Measurements from ENCODE around the gene KATNB1.

The KATNB1 gene

DNA sequence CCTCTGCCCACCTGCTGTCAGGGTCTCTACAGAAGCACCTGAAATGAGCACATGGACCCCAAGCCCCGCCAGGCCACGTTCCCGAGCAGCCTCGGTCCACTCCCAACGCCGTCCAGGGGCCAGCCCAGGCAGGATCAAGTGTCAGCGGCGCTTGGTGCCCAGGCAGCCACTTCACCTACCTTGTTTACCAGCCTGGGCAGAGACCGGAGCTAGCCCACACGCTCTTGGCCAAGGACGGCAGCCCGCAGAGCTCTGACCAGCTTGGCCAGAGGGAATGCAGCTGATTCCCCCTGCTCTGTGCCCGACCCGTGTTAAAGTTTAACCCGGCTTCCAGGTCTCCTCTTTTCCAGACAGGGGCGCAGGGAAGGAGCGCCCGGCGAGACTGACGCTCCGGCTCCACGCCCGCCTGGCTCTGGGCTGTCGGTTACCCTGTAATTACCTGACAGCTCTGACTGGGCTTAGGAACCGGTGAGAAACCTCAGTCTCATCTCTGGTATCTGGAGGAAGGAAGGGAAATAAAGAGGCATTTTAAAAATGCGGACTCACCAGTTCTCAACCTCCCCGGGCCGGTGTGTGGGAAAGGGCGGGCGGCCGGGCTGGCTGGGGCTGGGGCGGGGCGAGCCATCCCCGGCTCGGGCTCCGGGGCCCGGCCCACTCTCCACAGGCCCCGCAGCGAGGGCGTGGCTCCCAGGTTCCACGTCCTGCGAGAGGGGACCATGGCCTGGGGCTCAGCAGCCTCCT lies 62.1 kb downstream of the KATNB1 start:
- no peak for DNase-seq

DNA sequence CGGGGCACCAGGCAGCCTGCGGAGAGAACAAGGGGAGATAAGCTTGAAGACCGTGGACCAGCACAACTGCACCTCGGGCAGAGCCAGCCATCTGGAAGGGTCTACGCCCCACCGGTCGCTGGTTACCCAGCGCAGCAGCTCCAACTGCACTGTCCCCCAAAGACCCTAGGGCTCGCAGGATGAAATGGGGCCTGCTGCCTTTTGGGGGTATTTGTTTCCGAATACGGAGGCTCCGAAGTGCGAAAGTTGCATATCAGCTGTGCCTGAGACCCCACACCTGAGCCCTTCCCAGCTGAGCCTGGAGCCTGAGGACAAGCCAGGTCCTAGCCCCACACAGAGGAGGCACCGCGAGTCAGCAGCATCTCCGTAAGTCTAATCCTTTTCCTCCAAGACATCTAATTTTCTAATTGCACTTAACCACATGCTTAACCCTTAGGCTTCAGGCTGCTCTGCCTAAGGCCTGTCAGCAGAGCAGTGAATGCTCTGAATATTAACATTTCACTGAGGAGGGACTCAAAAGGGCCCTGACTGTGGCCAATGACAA lies 62.8 kb downstream of the KATNB1 start:
- DNase-seq, result no peak

DNA sequence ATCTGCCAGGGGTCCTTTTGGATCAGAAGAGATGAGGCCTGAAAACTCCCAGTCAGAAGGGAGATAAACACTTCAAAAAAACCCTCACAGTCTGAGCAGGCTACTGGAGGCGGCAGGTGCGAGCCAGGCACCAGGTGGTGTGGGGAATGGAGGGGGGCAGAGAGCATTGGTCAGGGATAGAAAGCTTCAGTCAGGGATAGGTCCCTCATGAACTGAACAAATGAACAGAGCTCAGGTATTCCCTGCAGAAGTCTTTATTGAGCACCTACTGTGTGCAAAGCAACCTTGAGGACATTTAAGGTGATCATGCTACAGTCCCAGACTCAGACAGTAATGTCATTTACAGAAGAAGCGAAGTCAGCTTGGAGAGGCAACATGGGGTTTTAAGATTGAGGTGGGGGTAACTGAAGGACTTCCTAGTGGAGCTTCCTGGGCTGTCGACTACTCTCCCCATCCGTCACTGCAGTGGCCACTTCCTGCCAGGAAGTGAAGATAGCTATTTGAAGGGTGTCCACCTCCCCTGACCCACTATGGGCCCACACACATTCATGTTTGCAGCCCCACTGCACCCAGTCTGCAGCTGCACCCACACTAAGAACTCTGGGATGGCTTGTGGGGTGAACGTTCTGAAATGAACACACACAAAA lies 63.5 kb downstream of the KATNB1 start:
- DNase-seq, result no peak

DNA sequence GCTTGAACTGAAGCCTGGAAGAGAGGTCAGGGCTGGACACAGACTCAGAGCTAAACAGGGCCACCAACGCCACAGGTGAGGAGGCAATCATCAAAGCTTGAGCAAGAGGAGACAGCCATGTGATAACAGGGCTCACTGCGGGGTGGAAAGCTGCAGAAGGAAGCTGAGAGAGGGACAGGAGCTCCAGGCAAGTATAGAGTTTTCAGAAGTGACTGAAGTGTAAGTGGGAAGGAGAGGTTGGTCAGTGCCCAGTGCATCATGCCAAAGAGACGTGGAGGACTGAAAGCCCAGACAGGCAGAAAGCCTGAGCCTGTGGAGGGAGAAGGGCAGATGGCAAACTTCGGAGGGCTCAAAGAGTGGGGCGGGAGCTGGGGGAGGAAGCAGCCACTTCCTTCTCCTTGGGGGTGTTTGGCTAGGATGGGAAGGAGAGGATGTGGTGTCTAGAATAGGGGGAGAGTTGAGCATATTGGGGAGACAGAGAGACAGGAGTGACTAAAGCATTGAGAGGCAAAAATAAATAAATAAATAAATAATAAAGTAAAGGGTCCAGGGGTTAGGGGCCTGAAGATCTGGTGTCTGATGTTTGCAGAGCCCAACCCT lies 64.1 kb downstream of the KATNB1 start:
- DNase-seq, result peak in 2 of 3 donors; percentile 20 to 29

DNA sequence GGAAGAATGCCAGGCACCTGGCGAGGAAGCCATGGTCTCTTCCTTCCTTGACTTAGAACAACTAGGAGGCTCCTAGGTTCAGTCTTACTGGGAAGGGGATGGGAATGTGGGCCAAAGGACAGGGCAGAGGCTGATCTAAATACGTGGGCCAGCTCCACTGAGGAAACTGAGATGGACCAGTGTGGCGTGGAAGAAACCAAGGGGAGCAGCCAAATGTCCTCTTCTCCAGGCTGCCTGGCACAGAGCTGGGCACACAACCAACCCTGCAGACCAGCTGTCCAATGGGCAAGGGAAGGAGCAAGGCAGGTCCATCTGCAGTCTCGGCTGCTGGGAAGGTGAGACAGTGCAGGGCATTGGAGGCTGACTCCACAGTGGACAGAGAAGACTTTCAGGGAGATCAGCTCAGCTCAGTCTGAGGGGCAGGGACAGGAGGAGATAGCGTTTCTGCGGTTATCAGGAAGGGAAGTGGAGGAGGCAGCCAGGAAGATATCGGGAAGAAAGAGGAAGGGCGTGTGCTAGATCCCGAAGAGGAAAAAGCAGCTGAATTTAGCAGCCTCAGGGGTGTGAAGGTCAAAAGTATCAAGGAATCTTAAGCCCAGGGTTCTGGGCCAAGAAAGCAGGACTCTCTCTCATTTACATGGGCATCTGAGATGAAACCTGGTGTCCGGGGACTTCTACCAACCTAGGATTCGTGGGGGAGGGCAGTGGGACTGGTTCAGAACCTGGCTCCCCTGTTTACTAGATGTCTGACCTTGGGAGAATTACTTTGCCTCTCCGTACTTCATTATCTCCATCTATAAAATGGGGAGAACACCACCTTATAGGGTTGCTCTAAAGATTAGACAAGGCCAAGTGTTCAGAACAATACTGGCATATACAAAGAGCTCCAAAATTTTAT lies 64.9 kb downstream of the KATNB1 start:
- DNase-seq, result peak in 1 of 3 donors; percentile 23

DNA sequence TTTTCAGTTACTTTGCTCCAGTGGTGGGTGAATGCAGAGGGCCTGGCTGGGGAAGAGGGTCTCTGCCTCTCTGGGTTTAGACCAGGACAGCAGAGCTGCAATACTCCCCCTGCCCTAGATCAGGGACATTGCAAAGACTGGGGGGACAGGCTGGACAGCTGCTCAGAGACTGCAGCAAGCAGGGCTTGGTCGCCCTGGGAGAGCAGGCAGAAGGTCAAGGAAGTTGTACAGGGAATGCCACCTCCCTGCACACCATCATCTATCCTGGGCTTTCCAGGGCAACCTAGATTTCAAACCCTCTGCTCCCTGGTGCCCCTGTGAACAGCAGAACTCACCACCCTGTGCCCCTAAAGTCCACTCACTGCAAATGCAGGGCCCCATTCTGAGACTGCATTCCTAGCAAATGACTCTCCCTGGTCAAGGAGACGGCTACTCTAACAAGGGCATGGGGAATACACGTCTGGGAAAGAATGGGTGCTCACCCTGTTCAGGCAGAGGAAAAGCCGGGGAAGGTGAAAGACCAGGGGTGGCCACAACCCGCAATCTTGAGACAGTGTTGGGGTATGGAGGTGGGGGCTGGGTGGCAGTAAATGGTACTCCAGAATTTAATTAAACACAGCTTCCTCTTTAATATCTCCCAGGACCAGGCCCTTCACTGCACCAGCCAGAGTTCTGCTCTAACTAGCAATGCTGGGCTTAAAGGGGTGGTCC lies 65.7 kb downstream of the KATNB1 start:
- DNase-seq, result peak in 1 of 3 donors; percentile 10

GRCh38 chr16:57801809-57802340 lies 66.3 kb downstream of the KATNB1 start:
- peak in 2 of 3 donors; percentile 39 to 64 for DNase-seq

DNA sequence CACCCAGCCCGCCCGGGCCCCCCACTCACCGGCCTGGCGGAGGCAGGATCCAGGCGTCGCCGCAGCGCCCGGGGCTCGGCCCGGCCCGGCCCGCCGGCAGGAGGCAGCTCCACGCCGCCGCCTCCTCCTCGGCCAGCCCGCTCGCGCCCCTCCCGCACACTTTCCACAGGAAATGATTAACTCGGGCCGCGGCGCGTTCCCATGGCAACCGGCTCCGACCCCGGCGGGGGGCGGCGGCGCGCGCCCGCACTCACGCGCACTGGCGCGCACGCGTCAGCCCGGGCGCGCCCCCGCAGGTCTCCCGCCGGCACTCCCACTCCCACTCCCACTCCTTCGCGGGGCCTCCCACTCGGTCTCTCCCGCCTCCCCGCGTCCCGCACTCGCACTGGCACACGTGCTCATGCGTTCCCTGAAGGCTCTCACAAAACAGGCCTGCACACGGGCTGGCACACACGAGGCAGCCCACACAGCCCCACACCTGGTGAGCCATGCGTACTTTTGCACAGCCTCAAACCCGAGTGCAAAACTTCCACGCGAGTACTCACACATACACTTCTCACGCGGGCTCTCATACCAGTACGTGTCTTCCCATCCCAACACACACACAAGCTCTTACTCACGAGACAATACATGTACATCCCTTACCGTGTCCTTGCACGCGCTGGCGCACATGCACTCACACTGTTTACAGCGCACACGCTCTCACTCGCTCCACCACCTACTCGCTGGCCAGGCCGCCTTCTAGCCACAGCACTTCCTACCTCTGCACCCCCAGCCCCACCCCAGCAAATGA lies 67.0 kb downstream of the KATNB1 start, which contains the start of gene KIFC3:
KIFC3 (minus strand) TSS at position 151 of the 793 bp plus-strand sequence. CDS start 4,248 bp downstream, outside the sequence.
- peak; percentile 83 to 91 (median 84) for DNase-seq

DNA sequence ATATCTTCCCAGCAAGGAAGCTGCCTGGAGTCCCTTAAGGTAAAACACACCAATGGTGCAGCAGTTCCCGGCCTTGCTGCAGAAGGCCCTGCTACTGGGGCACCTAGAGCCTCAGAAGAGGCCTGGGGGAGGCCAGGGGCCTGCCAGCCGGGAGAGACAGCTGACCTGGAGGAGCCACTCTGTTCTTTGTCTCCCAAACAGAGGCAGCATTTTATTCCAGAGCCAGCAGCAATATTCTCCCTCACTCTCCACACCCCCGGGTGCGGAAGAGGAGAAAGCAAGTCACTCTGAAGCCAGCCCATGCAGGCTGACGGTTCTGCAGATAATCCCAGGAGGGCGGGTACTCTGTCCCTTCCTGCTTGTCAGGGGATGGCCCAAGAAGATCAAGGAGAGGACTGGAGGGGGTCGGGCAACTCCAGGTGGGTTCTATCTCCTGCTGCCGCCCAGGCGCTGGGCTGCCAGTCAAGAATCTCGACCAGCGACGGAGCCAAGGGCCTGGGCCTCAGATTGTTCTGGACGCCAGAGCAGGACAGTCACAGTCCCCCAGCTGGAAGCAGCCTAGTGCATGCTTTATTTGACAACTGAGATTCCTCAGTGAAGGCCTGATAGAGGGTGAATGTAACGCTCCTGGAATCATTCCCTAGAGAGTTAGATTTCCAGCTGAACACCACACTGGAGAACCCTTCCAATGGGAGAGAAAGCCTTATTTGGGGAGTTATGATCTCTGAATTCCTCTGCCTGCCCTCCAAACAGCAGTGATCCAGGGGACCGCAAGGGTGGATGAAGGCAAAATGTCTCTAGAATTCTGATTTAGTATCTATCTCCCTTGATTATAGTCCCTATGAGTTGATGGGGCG lies 67.8 kb downstream of the KATNB1 start:
- no peak for DNase-seq

DNA sequence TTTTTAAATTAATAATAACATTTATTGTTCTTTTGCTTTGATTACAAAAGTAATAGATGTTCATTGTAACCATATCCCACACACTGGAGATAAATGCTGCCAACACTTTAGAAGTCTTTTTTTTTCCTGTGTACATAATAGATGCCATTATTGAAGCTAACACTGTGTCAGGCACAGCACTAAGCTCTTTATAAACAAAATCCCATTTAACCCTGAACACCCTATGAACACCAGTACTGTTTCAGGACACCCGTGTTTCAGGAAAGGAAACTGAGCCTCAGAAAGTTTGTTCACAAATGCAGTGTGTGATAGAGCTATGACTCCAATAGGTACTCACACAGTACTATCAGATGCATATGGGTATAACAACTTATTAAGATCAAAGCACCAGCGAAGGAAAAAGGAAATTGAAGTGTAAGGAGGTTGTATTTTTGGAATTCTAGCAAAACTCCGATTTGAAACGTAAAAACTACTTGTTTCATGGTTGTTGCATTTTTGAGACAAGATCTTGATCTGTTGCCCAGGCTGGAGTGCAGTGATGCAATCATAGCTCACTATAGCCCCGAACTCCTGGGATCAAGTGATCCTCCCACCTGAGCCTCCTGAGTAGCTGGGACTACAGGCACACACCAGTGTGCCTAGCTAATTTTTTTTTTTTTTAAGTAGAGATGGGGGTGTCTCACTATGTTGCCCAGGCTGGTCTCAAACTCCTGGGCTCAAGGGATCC lies 68.7 kb downstream of the KATNB1 start:
- no peak for DNase-seq

- no peak for DNase-seq
Observed at GRCh38 chr16:57805176-57805575, 69.6 kb downstream of the KATNB1 start.

All from suppressor macrophage treated with lipopolysaccharide for 1 hour (primary cell).